ENCODE measurements around the gene BCAS1. TPM values are rescaled to one million over a fixed set of nuclear protein-coding genes. Genes with fewer than 3 reads are reported as not detected.

The BCAS1 gene
- total RNA-seq, 1 donor from 2014 or later, result not detected

- no peaks in the 10 kb centered on the region for H3K36me3 Mint-ChIP-seq (ENCODE audit: low read depth)
- no peak overlapping the region for H3K4me3 Mint-ChIP-seq
- H3K9me3 Mint-ChIP-seq, result no peaks in the 10 kb centered on the region
- no peak overlapping the region for H3K27ac Mint-ChIP-seq (ENCODE audit: unreplicated experiment)
- TF ChIP-seq, protein P1, sequence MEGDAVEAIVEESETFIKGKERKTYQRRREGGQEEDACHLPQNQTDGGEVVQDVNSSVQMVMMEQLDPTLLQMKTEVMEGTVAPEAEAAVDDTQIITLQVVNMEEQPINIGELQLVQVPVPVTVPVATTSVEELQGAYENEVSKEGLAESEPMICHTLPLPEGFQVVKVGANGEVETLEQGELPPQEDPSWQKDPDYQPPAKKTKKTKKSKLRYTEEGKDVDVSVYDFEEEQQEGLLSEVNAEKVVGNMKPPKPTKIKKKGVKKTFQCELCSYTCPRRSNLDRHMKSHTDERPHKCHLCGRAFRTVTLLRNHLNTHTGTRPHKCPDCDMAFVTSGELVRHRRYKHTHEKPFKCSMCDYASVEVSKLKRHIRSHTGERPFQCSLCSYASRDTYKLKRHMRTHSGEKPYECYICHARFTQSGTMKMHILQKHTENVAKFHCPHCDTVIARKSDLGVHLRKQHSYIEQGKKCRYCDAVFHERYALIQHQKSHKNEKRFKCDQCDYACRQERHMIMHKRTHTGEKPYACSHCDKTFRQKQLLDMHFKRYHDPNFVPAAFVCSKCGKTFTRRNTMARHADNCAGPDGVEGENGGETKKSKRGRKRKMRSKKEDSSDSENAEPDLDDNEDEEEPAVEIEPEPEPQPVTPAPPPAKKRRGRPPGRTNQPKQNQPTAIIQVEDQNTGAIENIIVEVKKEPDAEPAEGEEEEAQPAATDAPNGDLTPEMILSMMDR (conservative IDR thresholded peaks at IDR 0.05), result no peak
- H3K4me1 Mint-ChIP-seq, result peaks cover 21% of the 10 kb centered on the region
- H3K27me3 Mint-ChIP-seq (ENCODE audit: low read depth), result no peaks in the 10 kb centered on the region
- DNase-seq (ENCODE audit: low read depth, low spot score), result no peak
Observed at GRCh38 chr20:54020868-54021267, 49.5 kb downstream of the BCAS1 start.

GRCh38 chr20:54020348-54020747 lies 50.0 kb downstream of the BCAS1 start:
- Mint-ChIP-seq H3K4me3 (no peak overlapping the region), H3K36me3 (ENCODE audit: low read depth) (no peaks in the 10 kb centered on the region), H3K4me1 (peaks cover 21% of the 10 kb centered on the region), H3K9me3 (no peaks in the 10 kb centered on the region), H3K27ac (ENCODE audit: unreplicated experiment) (no peak overlapping the region), H3K27me3 (ENCODE audit: low read depth) (no peaks in the 10 kb centered on the region)
- no peak for DNase-seq (ENCODE audit: low read depth, low spot score)
- TF ChIP-seq, protein P1 (conservative IDR thresholded peaks at IDR 0.05), result no peak

GRCh38 chr20:54019585-54019984 lies 50.8 kb downstream of the BCAS1 start:
- TF ChIP-seq, protein P1 (conservative IDR thresholded peaks at IDR 0.05), result no peak
- Mint-ChIP-seq H3K9me3 (no peaks in the 10 kb centered on the region), H3K4me1 (peaks cover 18% of the 10 kb centered on the region), H3K27me3 (ENCODE audit: low read depth) (no peaks in the 10 kb centered on the region), H3K27ac (ENCODE audit: unreplicated experiment) (no peak overlapping the region), H3K4me3 (no peak overlapping the region), H3K36me3 (ENCODE audit: low read depth) (no peaks in the 10 kb centered on the region)
- DNase-seq (ENCODE audit: low read depth, low spot score), result no peak

DNA sequence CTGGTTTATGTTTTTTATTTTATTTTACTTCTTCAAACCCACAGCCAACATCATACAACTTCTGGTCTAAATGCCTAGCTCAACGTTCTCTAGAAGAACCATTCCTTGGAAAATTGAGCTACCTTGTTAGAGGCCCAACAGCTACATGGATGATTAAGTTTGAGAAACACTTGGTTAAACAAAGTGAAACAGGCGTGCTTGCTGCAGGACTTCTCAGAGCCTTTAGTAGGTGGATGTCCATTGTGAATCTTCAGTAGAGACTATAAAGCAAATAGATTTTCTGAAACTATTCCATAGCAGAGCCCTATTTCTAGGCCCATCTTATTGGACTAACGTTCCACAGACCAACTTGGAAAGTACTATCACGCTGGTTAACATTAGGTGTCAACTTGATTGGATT lies 51.3 kb downstream of the BCAS1 start:
- Mint-ChIP-seq H3K27me3 (ENCODE audit: low read depth) (no peaks in the 10 kb centered on the region), H3K4me1 (peaks cover 17% of the 10 kb centered on the region), H3K36me3 (ENCODE audit: low read depth) (no peaks in the 10 kb centered on the region), H3K4me3 (no peak overlapping the region), H3K27ac (ENCODE audit: unreplicated experiment) (no peak overlapping the region), H3K9me3 (no peaks in the 10 kb centered on the region)
- DNase-seq (ENCODE audit: low read depth, low spot score), result no peak
- TF ChIP-seq, protein P1 (conservative IDR thresholded peaks at IDR 0.05), result no peak

DNA sequence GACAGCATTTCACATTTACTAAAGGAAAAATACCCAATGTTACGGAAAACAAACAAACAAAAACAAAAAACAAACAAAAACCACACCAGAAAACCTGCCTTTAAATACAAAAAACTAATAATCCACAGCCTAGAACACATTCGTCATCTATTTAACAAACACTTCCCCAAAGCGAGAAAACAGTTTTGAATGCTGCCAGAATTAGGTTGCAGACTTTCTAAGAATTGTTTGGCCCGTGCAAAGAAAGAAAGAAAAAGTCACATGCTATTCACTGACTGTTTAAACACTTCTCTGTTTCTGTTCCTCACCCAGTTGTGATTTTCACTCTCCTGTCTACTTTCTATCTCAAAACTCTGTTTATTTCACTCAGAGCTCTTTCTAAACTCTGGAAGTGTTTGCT lies 52.5 kb downstream of the BCAS1 start:
- DNase-seq (ENCODE audit: low read depth, low spot score), result no peak
- no peaks in the 10 kb centered on the region for H3K9me3 Mint-ChIP-seq
- TF ChIP-seq, protein P1 (conservative IDR thresholded peaks at IDR 0.05), result no peak
- H3K4me3 Mint-ChIP-seq, result no peak overlapping the region
- no peaks in the 10 kb centered on the region for H3K27me3 Mint-ChIP-seq (ENCODE audit: low read depth)
- no peaks in the 10 kb centered on the region for H3K36me3 Mint-ChIP-seq (ENCODE audit: low read depth)
- H3K4me1 Mint-ChIP-seq, result peaks cover 17% of the 10 kb centered on the region
- peak overlapping the region; percentile 57 for H3K27ac Mint-ChIP-seq (ENCODE audit: unreplicated experiment)

DNA sequence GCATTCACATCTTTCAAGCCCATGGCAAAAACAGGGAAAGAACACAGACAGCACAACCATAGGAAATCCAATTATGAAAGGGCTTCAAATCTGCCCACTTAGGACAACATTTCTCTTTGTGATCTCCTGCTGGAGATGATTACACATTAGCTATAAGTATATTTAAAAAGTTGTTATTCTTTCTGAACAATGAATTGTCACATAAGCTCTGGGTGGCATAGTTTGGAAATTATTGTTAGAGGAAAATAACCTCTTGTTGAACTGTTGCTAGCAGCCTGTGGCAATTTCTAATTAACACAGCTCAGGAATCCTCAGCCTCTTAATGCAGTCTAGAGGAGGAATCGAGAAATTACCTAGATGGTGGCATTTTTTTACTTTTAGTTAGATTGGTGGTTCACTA lies 54.9 kb downstream of the BCAS1 start:
- Mint-ChIP-seq H3K27me3 (ENCODE audit: low read depth) (no peaks in the 10 kb centered on the region), H3K4me1 (peaks cover 13% of the 10 kb centered on the region), H3K36me3 (ENCODE audit: low read depth) (no peaks in the 10 kb centered on the region), H3K9me3 (no peaks in the 10 kb centered on the region), H3K27ac (ENCODE audit: unreplicated experiment) (no peak overlapping the region), H3K4me3 (no peak overlapping the region)
- no peak for DNase-seq (ENCODE audit: low read depth, low spot score)
- TF ChIP-seq, protein P1 (conservative IDR thresholded peaks at IDR 0.05), result no peak
